ENCODE results near the gene C1orf159. TPM values are rescaled to one million over a fixed set of nuclear protein-coding genes. Genes with fewer than 3 reads are reported as not detected.

Gene C1orf159
- polyA plus RNA-seq, 3 donors: 3.0 to 18.8 (median 3.3) TPM

DNA sequence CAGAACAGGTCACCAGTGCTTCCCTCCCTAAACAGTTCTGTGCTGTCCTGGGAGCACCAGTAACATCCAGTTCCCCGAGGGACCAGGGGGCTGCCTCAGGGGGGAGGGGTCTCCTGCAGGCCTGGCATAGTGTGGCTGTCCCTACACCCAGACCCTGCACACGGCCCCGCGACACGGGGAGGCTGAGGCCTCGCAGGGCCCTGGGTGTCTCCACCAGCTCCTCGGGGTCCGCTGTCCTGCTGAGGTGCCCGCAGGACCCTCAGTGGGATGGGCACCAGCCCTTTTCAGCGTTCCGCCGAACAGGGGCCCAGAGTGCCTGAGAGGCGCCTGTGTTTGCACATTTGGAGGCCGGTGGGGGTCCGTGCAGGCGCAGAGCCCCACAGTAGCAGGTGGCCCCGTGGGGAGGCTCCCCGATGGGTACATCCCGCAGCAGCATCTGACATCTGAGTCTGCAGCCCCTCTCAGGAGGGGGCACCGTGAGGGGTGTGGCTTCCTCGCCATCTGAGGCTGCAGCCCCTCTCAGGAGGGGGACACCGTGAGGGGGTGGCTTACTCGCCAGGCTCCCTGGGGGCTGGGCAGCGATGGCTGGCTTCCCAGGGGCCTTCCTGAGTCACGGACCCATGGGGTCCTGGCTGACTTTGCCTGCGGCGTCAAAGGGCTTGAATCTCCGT, 18.5 kb upstream of the C1orf159 start:
- Mint-ChIP-seq H3K4me1 (peaks cover 2% of the 10 kb centered on the region), H3K36me3 (no peaks in the 10 kb centered on the region), H3K9me3 (peaks cover 0 to 5% (median 0%) of the 10 kb centered on the region in 7 donors), H3K27ac (no peak overlapping the region), H3K27me3 (ENCODE audit: low read depth in 3 of 3) (peaks cover 17 to 31% (median 24%) of the 10 kb centered on the region in 3 donors), H3K4me3 (no peak overlapping the region)
- Histone ChIP-seq H4K20me1 (ENCODE audit: insufficient read depth, low read length) (no peaks in the 10 kb centered on the region), H3K4me2 (replicated peaks; ENCODE audit: extremely low read depth, low read length, poor library complexity, severe bottlenecking) (no peak overlapping the region), H3K9me3 (replicated peaks in 1 of 2; ENCODE audit: control insufficient read depth in 1 of 2, insufficient read depth in 1 of 2, low read length in 2 of 2) (no peaks in the 10 kb centered on the region), H3K27ac (ENCODE audit: low read depth in 1 of 2, low read length in 2 of 2) (no peak overlapping the region), H3K4me3 (replicated peaks in 1 of 3; ENCODE audit: low read depth in 2 of 3, low read length in 3 of 3) (no peak overlapping the region), H3K9ac (ENCODE audit: insufficient read depth, low read length, poor library complexity, severe bottlenecking) (no peak overlapping the region), H3K27me3 (ENCODE audit: control insufficient read depth in 2 of 2, insufficient read depth in 2 of 2, low read length in 2 of 2) (peaks cover 0 to 19% of the 10 kb centered on the region in 2 donors), H3K79me2 (ENCODE audit: insufficient read depth, low read length) (no peaks in the 10 kb centered on the region), H3K4me1 (ENCODE audit: control insufficient read depth in 1 of 2, insufficient read depth in 2 of 2, low read length in 2 of 2) (no peaks in the 10 kb centered on the region), H3K36me3 (replicated peaks in 1 of 2; ENCODE audit: control insufficient read depth in 1 of 2, insufficient read depth in 2 of 2, low read length in 2 of 2) (no peaks in the 10 kb centered on the region), H2AFZ (ENCODE audit: insufficient read depth, low read depth, low read length, poor library complexity, severe bottlenecking) (no peak overlapping the region)
- intact Hi-C loops (cut with micrococcal nuclease): no loop called here
- WGBS (ENCODE audit: insufficient coverage): 97% methylated on average over 25 of the region's 28 CpGs
- DNase-seq: no peak
- TF ChIP-seq, protein P1, sequence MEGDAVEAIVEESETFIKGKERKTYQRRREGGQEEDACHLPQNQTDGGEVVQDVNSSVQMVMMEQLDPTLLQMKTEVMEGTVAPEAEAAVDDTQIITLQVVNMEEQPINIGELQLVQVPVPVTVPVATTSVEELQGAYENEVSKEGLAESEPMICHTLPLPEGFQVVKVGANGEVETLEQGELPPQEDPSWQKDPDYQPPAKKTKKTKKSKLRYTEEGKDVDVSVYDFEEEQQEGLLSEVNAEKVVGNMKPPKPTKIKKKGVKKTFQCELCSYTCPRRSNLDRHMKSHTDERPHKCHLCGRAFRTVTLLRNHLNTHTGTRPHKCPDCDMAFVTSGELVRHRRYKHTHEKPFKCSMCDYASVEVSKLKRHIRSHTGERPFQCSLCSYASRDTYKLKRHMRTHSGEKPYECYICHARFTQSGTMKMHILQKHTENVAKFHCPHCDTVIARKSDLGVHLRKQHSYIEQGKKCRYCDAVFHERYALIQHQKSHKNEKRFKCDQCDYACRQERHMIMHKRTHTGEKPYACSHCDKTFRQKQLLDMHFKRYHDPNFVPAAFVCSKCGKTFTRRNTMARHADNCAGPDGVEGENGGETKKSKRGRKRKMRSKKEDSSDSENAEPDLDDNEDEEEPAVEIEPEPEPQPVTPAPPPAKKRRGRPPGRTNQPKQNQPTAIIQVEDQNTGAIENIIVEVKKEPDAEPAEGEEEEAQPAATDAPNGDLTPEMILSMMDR (IDR thresholded peaks at IDR 0.05): no peak

DNA sequence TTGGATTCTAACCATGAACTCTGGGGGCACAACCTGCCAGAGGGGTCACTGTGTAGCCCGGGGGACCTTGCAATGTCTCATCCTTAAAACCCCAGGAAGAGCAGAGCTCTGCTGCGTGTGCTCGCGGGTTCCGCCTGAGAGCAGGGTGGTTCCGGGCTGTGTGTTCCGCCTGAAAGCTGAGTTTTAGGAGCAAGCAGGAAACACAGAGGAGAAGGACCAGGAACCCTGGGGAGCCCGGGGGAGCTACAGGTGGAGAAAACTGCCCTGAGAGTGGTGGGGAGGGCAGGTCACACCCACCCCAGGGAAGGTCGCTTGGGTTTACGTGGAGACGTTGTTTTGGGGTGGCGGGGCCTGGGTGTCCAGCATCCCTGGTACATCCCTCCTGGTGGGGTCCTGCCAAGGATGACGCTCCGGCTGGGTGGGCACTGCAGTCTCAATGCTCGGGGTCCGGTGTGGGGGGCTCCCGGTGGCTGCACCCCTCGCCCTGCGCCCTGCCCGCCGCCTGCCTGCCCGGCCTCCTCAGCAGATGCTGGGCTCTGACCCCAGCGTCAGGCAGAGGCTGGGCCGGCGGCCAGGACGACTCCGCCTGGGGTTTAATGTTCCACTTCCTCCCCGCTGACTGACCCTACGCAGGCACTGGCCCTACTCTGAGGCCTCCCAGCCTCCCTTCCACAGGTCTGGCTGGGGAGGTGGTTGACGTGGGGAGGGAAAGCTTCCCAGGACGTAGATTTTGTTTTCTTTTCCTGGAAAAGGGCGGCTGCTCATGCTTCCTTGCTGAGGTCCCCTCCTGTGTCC, 17.3 kb upstream of the C1orf159 start:
- Histone ChIP-seq H2AFZ (ENCODE audit: insufficient read depth, low read depth, low read length, poor library complexity, severe bottlenecking) (no peak overlapping the region), H3K4me3 (replicated peaks in 1 of 3; ENCODE audit: low read depth in 2 of 3, low read length in 3 of 3) (no peak overlapping the region), H3K9ac (ENCODE audit: insufficient read depth, low read length, poor library complexity, severe bottlenecking) (no peak overlapping the region), H3K27me3 (ENCODE audit: control insufficient read depth in 2 of 2, insufficient read depth in 2 of 2, low read length in 2 of 2) (peaks cover 0 to 19% of the 10 kb centered on the region in 2 donors), H4K20me1 (ENCODE audit: insufficient read depth, low read length) (no peaks in the 10 kb centered on the region), H3K4me1 (ENCODE audit: control insufficient read depth in 1 of 2, insufficient read depth in 2 of 2, low read length in 2 of 2) (no peaks in the 10 kb centered on the region), H3K9me3 (replicated peaks in 1 of 2; ENCODE audit: control insufficient read depth in 1 of 2, insufficient read depth in 1 of 2, low read length in 2 of 2) (no peaks in the 10 kb centered on the region), H3K4me2 (replicated peaks; ENCODE audit: extremely low read depth, low read length, poor library complexity, severe bottlenecking) (no peak overlapping the region), H3K79me2 (ENCODE audit: insufficient read depth, low read length) (no peaks in the 10 kb centered on the region), H3K27ac (ENCODE audit: low read depth in 1 of 2, low read length in 2 of 2) (no peak overlapping the region), H3K36me3 (replicated peaks in 1 of 2; ENCODE audit: control insufficient read depth in 1 of 2, insufficient read depth in 2 of 2, low read length in 2 of 2) (no peaks in the 10 kb centered on the region)
- Mint-ChIP-seq H3K9me3 (peaks cover 0 to 5% (median 0%) of the 10 kb centered on the region in 7 donors), H3K27ac (no peak overlapping the region), H3K4me1 (peaks cover 2% of the 10 kb centered on the region), H3K27me3 (ENCODE audit: low read depth in 3 of 3) (peaks cover 18 to 23% (median 18%) of the 10 kb centered on the region in 3 donors), H3K36me3 (no peaks in the 10 kb centered on the region), H3K4me3 (no peak overlapping the region)
- intact Hi-C loops (cut with micrococcal nuclease): no loop called here
- no peak for DNase-seq
- WGBS (ENCODE audit: insufficient coverage): 91% methylated on average over 24 of the region's 32 CpGs
- TF ChIP-seq, protein P1 (IDR thresholded peaks at IDR 0.05): no peak
